Activated effector memory CD4-positive, alpha-beta T cell treated with Interleukin-2 at 50 U/mL for 16 hours (primary cell): ENCODE results near the gene THSD4.

ENCODE experiments used
- DNase-seq: peaks from one replicate; pipeline ENCODE4 v3.0.0-alpha.2; 2020

Gene THSD4

GRCh38 chr15:71098920-71099319 is 16.4 kb upstream of the THSD4 start:
- DNase-seq: no peak

GRCh38 chr15:71103102-71103676 is 12.1 kb upstream of the THSD4 start:
- no peak for DNase-seq

- DNase-seq: no peak
Measured at GRCh38 chr15:71104636-71105035, 10.6 kb upstream of the THSD4 start.

GRCh38 chr15:71105444-71105843 is 9.8 kb upstream of the THSD4 start:
- DNase-seq: no peak

- DNase-seq: no peak
Measured at GRCh38 chr15:71106802-71107500, 8.3 kb upstream of the THSD4 start.

GRCh38 chr15:71107501-71107815 is 7.8 kb upstream of the THSD4 start:
- DNase-seq: no peak

- no peak for DNase-seq
Measured at GRCh38 chr15:71109130-71109529, 6.1 kb upstream of the THSD4 start.

GRCh38 chr15:71109905-71110304 is 5.4 kb upstream of the THSD4 start:
- DNase-seq: no peak

GRCh38 chr15:71110405-71111180 is 4.7 kb upstream of the THSD4 start:
- DNase-seq: no peak

- DNase-seq: no peak
Measured at GRCh38 chr15:71111181-71111565, 4.1 kb upstream of the THSD4 start.

GRCh38 chr15:71111950-71112349 is 3.3 kb upstream of the THSD4 start:
- no peak for DNase-seq

- DNase-seq: no peak
Measured at GRCh38 chr15:71112429-71112828, 2.8 kb upstream of the THSD4 start.

GRCh38 chr15:71114066-71114680 is 1.1 kb upstream of the THSD4 start:
- no peak for DNase-seq

GRCh38 chr15:71115567-71116351 is 488 bp downstream of the THSD4 start:
- no peak for DNase-seq

- DNase-seq: no peak
Measured at GRCh38 chr15:71116366-71116765, 1.1 kb downstream of the THSD4 start.

GRCh38 chr15:71116942-71117341 is 1.7 kb downstream of the THSD4 start:
- no peak for DNase-seq

GRCh38 chr15:71117714-71118305 is 2.5 kb downstream of the THSD4 start:
- no peak for DNase-seq

- no peak for DNase-seq
Measured at GRCh38 chr15:71118345-71118744, 3.1 kb downstream of the THSD4 start.

GRCh38 chr15:71118881-71119632 is 3.8 kb downstream of the THSD4 start:
- no peak for DNase-seq

- DNase-seq: no peak
Measured at GRCh38 chr15:71120428-71120944, 5.2 kb downstream of the THSD4 start.

- DNase-seq: no peak
Measured at GRCh38 chr15:71121442-71121841, 6.2 kb downstream of the THSD4 start.
